ENCODE results near the gene GLI2. TPM values are rescaled to one million over a fixed set of nuclear protein-coding genes. Genes with fewer than 3 reads are reported as not detected.

Gene GLI2
- total RNA-seq, 6 donors from 2014 or later: 0.61 to 8.8 (median 3.3) TPM

GRCh38 chr2:120691410-120691809 lies 44.3 kb upstream of the GLI2 start:
- 63 to 83% methylated on average over 3 to 4 of the region's 4 CpGs for WGBS, 2 donors

GRCh38 chr2:120692691-120693090 lies 43.0 kb upstream of the GLI2 start:
- Histone ChIP-seq H3K27ac (no peak overlapping the region), H3K36me3 (no peaks in the 10 kb centered on the region), H3K4me3 (no peak overlapping the region), H3K4me1 (peaks cover 0 to 8% (median 5%) of the 10 kb centered on the region in 4 donors), H3K27me3 (peaks cover 0 to 7% (median 4%) of the 10 kb centered on the region in 4 donors), H3K9me3 (no peaks in the 10 kb centered on the region)
- ATAC-seq (ENCODE audit: low FRiP score in 2 of 2): no peak
- WGBS, 2 donors: 77 to 81% methylated on average over 6 of the region's 6 CpGs
- DNase-seq: no peak
- TF ChIP-seq POLR2A (IDR thresholded peaks at IDR 0.05): no peak
- TF ChIP-seq CTCF (IDR thresholded peaks at IDR 0.05): no peak
- no peak for TF ChIP-seq POLR2AphosphoS5 (IDR thresholded peaks at IDR 0.05)
- TF ChIP-seq EP300 (IDR thresholded peaks at IDR 0.05): no peak

More at GRCh38 chr2:120691410-120691809, 44.3 kb upstream of the GLI2 start:
- no peaks in the 10 kb centered on the region for H3K36me3 ChIP-seq
- peaks cover 0 to 8% (median 5%) of the 10 kb centered on the region in 4 donors for H3K4me1 ChIP-seq
- H3K27me3 ChIP-seq: peaks cover 0 to 7% (median 4%) of the 10 kb centered on the region in 4 donors
- no peaks in the 10 kb centered on the region for H3K9me3 ChIP-seq
- no peak overlapping the region for H3K27ac ChIP-seq
- no peak overlapping the region for H3K4me3 ChIP-seq
- TF ChIP-seq POLR2A (IDR thresholded peaks at IDR 0.05) (no peak), POLR2AphosphoS5 (IDR thresholded peaks at IDR 0.05) (no peak), EP300 (IDR thresholded peaks at IDR 0.05) (no peak)
- ATAC-seq (ENCODE audit: low FRiP score in 2 of 2) (no peak), DNase-seq (no peak)

- DNase-seq (no peak), ATAC-seq (ENCODE audit: low FRiP score in 2 of 2) (no peak)
- 73% methylated on average over 2 of the region's 2 CpGs for WGBS, 2 donors
- Histone ChIP-seq H3K27ac (no peak overlapping the region), H3K9me3 (no peaks in the 10 kb centered on the region), H3K4me3 (no peak overlapping the region), H3K27me3 (peaks cover 0 to 7% (median 4%) of the 10 kb centered on the region in 4 donors), H3K36me3 (no peaks in the 10 kb centered on the region), H3K4me1 (peaks cover 0 to 8% (median 5%) of the 10 kb centered on the region in 4 donors)
- TF ChIP-seq POLR2AphosphoS5 (IDR thresholded peaks at IDR 0.05): no peak
- no peak for TF ChIP-seq POLR2A (IDR thresholded peaks at IDR 0.05)
- no peak for TF ChIP-seq EP300 (IDR thresholded peaks at IDR 0.05)
- no peak for TF ChIP-seq CTCF (IDR thresholded peaks at IDR 0.05)
Observed at GRCh38 chr2:120693121-120693520, 42.5 kb upstream of the GLI2 start.

GRCh38 chr2:120694034-120694433 lies 41.6 kb upstream of the GLI2 start:
- H3K4me1 ChIP-seq: peaks cover 0 to 8% (median 5%) of the 10 kb centered on the region in 4 donors
- H3K36me3 ChIP-seq: no peaks in the 10 kb centered on the region
- H3K27ac ChIP-seq: no peak overlapping the region
- peaks cover 0 to 7% (median 4%) of the 10 kb centered on the region in 4 donors for H3K27me3 ChIP-seq
- H3K9me3 ChIP-seq: no peaks in the 10 kb centered on the region
- TF ChIP-seq CTCF (IDR thresholded peaks at IDR 0.05) (no peak), POLR2AphosphoS5 (IDR thresholded peaks at IDR 0.05) (no peak), POLR2A (IDR thresholded peaks at IDR 0.05) (no peak), EP300 (IDR thresholded peaks at IDR 0.05) (no peak)
- DNase-seq: no peak
- no peak for ATAC-seq (ENCODE audit: low FRiP score in 2 of 2)
- no peak overlapping the region for H3K4me3 ChIP-seq
- WGBS, 2 donors: 74 to 83% methylated on average over 4 of the region's 4 CpGs

- DNase-seq (no peak), ATAC-seq (ENCODE audit: low FRiP score in 2 of 2) (no peak)
- Histone ChIP-seq H3K9me3 (no peaks in the 10 kb centered on the region), H3K4me1 (peaks cover 0 to 8% (median 5%) of the 10 kb centered on the region in 4 donors), H3K27ac (no peak overlapping the region), H3K4me3 (no peak overlapping the region), H3K36me3 (no peaks in the 10 kb centered on the region), H3K27me3 (peaks cover 0 to 7% (median 4%) of the 10 kb centered on the region in 4 donors)
- 81% methylated on average over 2 of the region's 2 CpGs for WGBS, 2 donors
- no peak for TF ChIP-seq EP300 (IDR thresholded peaks at IDR 0.05)
- TF ChIP-seq CTCF (IDR thresholded peaks at IDR 0.05): no peak
- TF ChIP-seq POLR2AphosphoS5 (IDR thresholded peaks at IDR 0.05): no peak
- TF ChIP-seq POLR2A (IDR thresholded peaks at IDR 0.05): no peak
Observed at GRCh38 chr2:120697471-120697870, 38.2 kb upstream of the GLI2 start.

All from upper lobe of left lung (tissue), 6 donors.